22Rv1 (cell line): ENCODE measurements around the gene SLC39A12.

Source experiments
- H3K27ac ChIP-seq: fragments of 450-650 bp; 2 replicates; pipeline ENCODE4 v1.5.1; 2017
- CTCF ChIP-seq: fragments of 450-650 bp; IDR thresholded peaks from 2 replicates; pipeline ENCODE4 v1.5.1; 2017; ENCODE audit warnings: mild to moderate bottlenecking
- ZFX ChIP-seq: fragments of 450-650 bp; IDR thresholded peaks from 2 replicates; pipeline ENCODE4 v1.6.1; 2017; ENCODE audit warnings: antibody characterized with exemption, borderline replicate concordance

SLC39A12 gene

GRCh38 chr10:18059826-18060559 is 108.3 kb downstream of the SLC39A12 start:
- no peak overlapping the region for H3K27ac ChIP-seq
- TF ChIP-seq CTCF (no peak), ZFX (no peak)

- no peak for TF ChIP-seq ZFX
- TF ChIP-seq CTCF: no peak
- H3K27ac ChIP-seq: no peak overlapping the region
Observed at GRCh38 chr10:18066947-18067346, 115.2 kb downstream of the SLC39A12 start.

- TF ChIP-seq CTCF (no peak), ZFX (no peak)
- H3K27ac ChIP-seq: no peak overlapping the region
Observed at GRCh38 chr10:18068401-18068800, 116.7 kb downstream of the SLC39A12 start.

- H3K27ac ChIP-seq: no peak overlapping the region
- TF ChIP-seq ZFX: no peak
- no peak for TF ChIP-seq CTCF
Observed at GRCh38 chr10:18071591-18071990, 119.9 kb downstream of the SLC39A12 start.

GRCh38 chr10:18073314-18073713 is 121.6 kb downstream of the SLC39A12 start:
- TF ChIP-seq ZFX (no peak), CTCF (no peak)
- no peak overlapping the region for H3K27ac ChIP-seq

GRCh38 chr10:18075881-18076280 is 124.2 kb downstream of the SLC39A12 start:
- no peak overlapping the region for H3K27ac ChIP-seq
- TF ChIP-seq CTCF (no peak), ZFX (no peak)

GRCh38 chr10:18079665-18080295 is 128.1 kb downstream of the SLC39A12 start:
- no peak overlapping the region for H3K27ac ChIP-seq
- TF ChIP-seq CTCF (no peak), ZFX (no peak)
